Cardiac septum (tissue), 1 donor: ENCODE results near the gene TNFRSF25. TPM values are rescaled to one million over a fixed set of nuclear protein-coding genes. Genes with fewer than 3 reads are reported as not detected.

ENCODE experiments used
- DNase-seq: peaks from one replicate; pipeline ENCODE4 v3.0.0-alpha.2; 2020; ENCODE audit warnings: low spot score
- intact Hi-C: fragments of 100-400 bp; cut with DNase I; formaldehyde crosslinking; loops from one replicate; pipeline ENCODE4 v1.14.0; 2022
- long read RNA-seq: library from polyadenylated mRNA; unstranded; transcript quantifications from one replicate; pipeline ENCODE4 v2.0.0, GENCODE V29; 2021
- total RNA-seq: library from RNA; stranded (reverse); fragmentation: NEBNext Ultra II Directional; extraction: Animal tissue kit (Norgen Biotek cat#: 25700); gene quantifications from one replicate; pipeline ENCODE4 v1.2.1, GENCODE V29; 2021
- donor health status: DM: no; HTN: no; CAD: no.

TNFRSF25 gene, protein sequence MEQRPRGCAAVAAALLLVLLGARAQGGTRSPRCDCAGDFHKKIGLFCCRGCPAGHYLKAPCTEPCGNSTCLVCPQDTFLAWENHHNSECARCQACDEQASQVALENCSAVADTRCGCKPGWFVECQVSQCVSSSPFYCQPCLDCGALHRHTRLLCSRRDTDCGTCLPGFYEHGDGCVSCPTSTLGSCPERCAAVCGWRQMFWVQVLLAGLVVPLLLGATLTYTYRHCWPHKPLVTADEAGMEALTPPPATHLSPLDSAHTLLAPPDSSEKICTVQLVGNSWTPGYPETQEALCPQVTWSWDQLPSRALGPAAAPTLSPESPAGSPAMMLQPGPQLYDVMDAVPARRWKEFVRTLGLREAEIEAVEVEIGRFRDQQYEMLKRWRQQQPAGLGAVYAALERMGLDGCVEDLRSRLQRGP
- 8.5 TPM for total RNA-seq
- long read RNA-seq, partial matches to known transcripts: 5 of 12 reads
- long read RNA-seq, other reads (novel, unspliced or antisense): 3 of 12 reads

DNA sequence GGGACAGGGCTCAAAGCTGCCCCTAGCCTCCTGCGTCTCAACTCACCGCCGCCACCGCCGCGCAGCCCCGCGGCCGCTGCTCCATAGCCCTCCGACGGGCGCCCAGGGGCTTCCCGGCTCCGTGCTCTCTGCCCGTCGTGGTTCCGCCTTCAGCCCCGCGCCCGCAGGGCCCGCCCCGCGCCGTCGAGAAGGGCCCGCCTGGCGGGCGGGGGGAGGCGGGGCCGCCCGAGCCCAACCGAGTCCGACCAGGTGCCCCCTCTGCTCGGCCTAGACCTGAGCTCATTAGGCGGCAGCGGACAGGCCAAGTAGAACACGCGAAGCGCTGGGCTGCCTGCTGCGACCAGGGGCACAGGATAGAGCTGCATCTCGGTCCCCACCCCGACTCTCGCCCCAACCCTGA lies at the start of gene TNFRSF25:
TNFRSF25 (minus strand) TSS at position 151 of the 400 bp plus-strand sequence; CDS start at position 85, 66 bp downstream.
- intact Hi-C loops: no loop called here

DNA sequence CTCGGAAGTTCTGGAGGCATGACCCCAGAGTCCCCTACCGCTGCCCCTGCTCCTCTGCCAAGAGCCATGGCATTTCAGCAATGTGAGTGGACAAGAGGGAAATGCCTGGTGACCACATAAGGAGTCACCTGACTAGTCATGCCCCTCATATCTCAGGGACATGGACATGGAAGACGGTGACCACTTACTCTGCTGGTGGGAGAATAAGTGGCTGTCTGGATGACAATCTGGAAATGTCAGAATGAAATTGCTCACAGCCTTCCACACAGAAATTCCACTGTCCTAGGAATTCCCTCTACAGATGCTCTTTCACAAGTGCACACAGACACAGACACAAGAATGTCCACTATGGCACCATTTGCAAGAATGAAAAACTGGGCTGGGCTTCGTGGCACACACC lies 49.8 kb upstream of the TNFRSF25 start:
- DNase-seq: no peak
- intact Hi-C loops: no loop called here

More for the DNA sequence above, at the start of gene TNFRSF25:
- no peak for DNase-seq

DNA sequence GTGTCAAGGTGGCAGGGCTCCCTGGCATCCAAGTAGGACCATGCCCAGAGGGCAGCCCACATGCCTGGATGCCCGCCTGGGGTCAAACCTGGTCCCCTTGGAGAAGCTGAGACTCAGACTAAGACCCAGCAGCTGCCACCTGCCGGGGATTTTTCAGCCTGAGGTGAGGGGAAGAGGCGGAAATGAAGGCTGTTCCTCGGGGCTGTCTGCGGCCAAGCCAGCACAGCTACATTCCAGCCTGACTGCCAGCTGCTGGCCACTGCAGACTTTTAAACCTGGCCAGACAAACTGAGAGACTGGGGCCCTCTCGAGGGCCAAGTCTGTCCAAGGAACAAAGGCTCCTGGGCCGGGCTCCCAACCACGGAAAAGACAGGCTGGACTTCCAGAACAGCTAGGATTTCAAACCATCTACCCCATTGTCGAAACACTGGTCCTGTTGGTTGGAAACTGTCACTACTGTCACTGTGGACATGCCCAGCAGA lies 47.4 kb upstream of the TNFRSF25 start:
- peak; percentile 73 for DNase-seq
- intact Hi-C loops: no loop called here

DNA sequence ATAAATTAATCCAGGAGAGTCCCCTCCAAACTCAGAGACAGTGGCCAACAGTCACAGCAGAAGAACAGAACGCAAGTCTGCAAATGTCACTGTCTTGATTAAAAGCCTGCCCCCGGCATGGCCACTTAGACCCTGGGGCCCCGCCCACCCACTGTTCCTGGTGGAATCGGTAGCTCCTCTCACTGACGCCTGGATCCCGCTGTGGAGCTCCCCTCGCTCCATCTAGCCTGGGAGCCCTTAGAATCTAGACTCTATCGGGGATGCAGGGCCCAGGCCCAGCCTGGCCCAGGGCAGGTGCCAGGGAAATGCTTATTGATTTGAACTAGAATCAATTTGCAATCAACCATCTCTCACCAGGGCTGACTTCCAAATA lies 46.9 kb upstream of the TNFRSF25 start:
- no peak for DNase-seq

DNA sequence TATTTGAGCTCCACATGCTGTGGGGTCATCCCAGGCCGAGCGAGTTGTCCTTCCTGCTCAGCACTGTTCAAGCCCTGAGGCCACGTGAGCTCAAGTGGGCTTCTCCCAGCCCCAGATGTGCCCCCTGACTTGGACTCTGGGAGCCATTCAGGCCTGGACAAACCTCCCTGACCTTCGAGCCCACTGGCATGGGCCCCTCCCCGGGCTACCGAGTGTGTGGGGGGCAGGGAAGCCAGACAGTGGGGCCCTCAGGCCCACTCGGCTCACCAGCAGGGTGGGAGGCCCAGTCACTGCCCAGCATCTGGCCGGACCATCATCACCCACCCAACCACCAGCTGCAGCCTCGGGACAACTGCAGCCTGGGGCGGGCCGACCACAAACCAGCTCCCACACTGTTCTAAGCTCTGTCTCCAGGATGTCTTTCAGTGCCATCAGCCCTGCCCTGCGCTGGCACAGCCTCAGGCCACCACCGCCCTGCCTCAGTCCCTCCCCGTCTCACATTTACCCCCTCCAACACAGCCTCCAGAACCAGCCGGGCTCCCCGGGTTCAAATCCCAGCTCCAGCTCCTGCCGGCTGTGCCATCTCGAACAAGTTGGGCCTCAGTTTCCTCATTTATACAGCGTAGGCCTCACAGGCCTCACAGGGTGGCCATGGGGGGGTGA lies 46.4 kb upstream of the TNFRSF25 start:
- no peak for DNase-seq
- intact Hi-C loops: no loop called here

More for the DNA sequence above, 46.9 kb upstream of the TNFRSF25 start:
- intact Hi-C loops: no loop called here

DNA sequence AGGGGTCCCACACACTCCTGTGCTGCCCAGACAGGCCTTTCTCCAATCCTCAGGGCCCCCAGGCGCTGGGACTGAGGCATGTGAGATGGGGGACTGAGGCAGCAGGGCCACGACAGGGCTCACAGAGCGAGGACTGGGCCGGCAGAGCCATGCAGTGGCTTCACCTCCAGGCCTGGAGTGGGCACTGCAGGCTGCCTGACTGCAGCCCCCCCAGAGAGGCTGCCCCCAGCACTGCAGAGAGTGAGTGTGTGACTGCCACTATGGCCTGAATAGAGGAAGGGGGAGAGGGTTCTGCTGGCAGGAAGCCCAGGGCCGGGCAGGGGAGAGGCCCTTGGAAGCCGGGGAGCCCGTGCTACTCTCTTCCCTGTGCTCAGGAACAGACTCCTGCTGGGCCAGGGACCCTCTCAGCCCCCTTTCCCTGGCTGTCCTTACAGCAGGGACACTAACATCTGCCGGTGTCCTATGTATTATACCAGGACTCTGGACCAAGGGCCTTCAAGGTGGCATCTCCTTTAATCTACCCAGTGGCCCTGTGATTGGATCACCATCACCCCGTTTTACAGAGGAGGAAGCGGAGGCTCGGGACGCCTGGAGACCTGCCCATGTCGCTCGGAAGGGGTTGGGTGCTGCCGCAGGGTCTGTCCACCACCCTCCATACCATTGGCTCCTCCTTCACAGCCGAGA lies 45.7 kb upstream of the TNFRSF25 start:
- no peak for DNase-seq
- intact Hi-C loops: no loop called here

DNA sequence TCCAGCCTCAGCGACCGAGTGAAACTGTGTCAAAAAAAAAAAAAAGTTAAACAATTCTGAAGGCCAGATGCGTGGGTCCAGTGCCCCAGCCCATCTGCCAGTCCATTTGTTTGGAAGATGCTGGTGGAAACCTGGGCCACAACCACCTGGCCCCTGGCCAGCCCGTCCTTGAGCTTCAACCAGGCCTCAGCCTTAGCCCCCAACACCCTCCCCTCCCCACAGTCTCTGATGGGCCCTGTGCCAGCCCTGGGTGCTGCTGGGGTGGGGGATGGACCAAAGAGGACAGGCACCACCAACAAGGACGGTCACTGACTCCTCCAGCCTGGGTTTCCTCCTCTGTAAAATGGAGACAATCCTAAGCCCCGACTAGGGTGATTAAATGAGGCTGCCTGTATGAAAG lies 45.1 kb upstream of the TNFRSF25 start:
- DNase-seq: no peak
- intact Hi-C loops: no loop called here

DNA sequence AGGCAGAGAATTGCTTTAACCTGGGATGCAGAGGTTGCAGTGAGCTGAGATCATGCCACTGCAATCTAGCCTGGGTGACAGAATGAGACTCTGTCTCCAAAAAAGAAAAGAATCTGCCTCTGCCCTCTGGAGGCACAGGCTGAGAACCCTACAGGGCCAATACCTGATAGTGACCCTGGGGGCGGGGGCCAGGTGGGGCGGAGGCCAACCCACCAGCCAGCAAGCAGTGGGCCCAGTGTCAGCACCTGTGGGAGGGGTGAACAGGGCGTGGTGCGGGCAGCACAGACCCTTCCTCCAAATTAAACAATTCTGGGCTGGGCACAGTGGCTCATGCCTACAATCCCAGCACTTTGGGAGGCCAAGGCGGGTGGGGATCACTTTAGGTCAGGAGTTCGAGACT lies 44.5 kb upstream of the TNFRSF25 start:
- intact Hi-C loops: no loop called here

DNA sequence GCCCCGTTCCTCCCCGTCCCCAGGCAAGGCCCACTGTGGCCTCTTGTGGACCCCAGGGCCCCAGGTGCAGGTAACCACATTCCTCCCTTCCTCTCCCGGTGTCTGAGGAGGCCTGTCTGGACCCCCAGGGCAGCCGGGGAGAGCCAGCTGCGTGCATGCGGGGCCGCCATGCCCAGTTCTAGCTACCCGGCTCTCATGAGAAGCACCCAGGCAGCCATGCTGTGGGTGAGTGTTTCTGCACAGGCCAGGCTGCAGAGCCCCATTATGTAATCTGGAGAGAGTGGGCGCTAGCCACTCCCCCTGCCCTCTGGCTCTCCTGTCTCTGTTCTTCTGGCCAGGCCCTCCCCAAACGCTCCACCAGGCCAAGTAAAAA lies 43.9 kb upstream of the TNFRSF25 start:
- intact Hi-C loops: no loop called here
- peak; percentile 70 for DNase-seq

More for the DNA sequence above, 44.5 kb upstream of the TNFRSF25 start:
- no peak for DNase-seq

DNA sequence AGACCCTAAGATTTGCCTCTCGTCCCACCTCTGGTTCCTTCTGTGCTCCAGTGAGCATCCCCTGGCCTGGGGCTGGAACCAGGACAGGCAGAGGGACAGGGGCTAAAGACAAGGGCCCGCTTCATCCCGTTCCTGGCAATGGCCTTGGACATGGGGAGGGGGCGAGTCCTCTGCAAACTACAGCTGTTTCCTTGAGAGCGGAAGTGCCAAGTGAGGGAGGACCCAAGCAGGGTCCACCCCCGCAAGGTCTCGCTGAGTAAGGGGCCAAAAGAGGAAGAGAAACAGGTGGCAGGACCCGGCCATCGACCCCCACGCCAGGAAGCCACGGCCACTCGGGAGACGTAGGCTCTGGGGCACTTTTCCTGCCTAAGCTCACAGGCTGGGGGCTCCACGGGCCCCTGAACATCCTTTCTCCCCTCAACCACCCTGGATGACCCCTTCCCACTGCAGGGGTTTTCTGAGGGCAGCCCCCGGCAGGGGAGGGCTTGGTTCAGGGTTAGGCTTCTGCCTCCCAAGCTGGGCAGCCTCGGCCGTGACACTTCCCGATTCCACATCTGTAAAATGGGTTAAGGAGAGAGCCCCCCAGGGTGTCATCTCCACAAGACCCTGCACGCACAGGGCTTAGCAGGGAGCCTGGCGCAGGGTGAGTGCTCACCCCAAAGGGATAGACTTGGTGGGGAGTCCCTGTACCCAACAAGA lies 43.4 kb upstream of the TNFRSF25 start:
- peak; percentile 71 for DNase-seq
- intact Hi-C loops: no loop called here

DNA sequence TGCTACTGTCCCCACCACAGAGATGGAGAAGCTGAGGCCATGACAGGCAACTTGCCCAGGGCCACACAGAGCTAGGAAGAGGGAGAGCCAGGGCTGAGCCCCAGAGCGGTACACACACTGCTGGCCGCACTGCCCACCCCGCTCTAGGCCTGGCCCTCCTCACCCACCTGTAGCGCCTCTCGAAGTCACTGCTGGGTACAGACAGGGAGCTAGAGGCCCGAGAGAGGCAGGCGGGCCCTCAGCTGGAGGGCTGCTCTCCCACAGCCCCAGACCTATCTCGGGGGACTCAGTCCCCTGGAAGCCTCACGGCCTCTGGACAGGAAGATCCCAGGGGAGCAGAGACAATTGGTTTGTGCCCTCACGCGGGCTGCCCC lies 42.8 kb upstream of the TNFRSF25 start:
- no peak for DNase-seq
- intact Hi-C loops: no loop called here

DNA sequence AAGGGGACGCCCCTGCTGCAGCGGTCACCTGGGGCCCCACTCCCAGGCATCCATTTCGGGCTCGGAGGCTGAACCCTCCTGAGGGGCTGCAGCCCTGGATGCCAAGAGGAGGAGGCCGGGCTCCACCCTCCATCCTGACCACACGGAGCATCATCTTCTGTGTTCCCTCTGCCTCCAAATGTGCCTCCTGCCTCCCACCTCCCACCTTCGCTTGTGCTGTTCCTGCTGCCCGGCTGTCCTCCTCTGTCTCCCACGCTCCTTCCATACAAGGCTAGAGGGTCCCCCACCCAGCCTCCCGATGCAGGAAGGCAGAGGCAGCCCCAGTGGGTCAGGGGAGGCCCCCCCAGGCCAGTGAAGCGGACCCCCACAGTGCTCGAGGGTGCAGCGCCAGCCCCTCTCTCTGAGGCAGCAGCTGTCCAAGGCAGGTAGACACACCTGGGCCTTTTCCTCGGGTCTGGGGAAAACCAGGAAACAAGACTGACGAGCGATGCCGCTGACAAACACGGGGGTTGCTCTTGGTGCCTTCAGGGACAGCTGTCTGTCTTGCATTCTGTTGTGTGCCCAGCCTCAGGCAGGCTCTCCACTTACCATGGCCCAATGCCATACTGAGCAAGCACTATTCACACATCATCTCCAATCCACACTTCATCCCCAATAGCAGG lies 42.3 kb upstream of the TNFRSF25 start:
- intact Hi-C loops: no loop called here
- DNase-seq: no peak

DNA sequence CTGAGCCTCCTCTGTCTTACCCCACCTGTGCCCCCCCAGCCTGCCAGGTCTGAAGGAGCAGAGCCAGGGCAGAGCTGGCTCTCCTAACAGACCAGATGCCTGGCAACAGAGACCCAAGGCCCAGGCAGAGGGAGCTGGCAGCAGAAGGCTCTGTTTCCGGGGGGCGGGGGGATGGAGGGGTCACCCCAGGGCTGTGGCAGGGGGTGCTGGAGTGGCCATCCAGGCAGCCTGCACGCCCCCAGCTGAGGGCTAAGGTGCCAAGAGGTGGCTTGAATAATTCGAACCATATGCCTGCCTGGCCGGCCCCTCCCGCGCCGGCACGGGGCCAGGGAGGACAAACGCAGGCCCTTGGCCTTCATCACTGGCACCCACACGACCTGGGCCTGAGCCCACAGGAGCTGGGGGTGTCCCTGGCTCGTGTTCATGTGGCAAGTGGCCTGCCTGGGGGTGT lies 41.5 kb upstream of the TNFRSF25 start:
- intact Hi-C loops: no loop called here
- DNase-seq: no peak

DNA sequence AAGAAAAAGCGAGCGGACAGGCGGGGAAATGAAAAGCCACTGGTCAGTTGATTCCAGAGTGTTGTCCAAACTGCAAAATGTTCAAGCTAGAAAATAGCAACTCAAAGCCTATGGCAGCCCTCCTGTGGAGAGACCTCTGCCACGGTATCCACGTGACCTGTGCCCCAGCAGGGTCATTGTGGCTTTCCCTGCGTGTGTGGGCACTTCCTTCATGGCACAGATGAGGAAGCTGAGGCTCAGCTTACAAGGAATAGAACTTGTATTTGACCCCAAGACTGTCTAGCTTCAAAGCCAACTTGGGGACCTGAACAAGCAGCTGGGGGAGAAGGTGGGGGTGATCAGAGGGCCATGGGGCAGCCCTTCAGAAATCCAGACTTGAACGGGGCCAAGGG lies 41.1 kb upstream of the TNFRSF25 start:
- peak; percentile 73 for DNase-seq
- intact Hi-C loops: no loop called here

DNA sequence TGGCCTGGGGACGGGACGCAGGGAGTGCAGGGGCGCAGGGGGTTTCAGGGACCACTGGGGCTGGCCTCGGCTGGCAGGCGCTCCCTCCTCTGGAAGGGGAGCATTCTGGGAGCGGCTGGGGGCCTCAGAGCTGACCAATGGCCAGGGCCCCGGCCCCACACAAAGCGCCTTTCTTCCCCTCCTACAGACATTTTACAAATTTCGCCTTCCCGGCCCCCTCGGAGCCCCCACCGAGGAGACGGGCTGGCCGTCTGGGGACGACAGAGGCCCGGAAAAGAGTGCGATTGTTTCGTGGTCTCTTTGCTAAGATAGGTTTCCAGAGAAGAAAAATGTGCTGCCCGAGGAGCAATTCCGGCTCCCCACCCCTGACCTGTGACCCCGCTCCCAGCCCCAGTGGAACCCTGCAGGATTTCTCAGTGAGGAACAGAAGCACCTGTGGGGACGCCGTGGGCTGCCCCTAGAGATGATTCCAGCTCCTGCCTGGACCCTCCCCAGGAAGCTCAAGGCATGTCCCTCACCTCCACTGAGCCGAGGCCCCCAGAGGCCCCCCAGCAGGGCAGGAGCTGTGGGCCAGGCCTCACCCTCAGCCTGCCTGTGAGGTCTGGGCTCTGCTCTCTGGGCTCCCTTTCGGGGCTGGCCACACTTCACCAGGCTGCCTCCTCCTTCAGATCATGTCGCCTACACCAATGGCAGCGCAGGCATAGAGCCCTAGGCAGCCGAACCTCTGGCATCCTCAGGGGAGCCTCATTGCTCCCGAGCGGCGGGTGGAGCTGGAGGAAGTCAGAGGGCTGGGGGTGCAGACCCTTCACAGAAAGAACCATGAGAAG lies 40.5 kb upstream of the TNFRSF25 start:
- intact Hi-C loops: no loop called here
- DNase-seq: peak; percentile 73

DNA sequence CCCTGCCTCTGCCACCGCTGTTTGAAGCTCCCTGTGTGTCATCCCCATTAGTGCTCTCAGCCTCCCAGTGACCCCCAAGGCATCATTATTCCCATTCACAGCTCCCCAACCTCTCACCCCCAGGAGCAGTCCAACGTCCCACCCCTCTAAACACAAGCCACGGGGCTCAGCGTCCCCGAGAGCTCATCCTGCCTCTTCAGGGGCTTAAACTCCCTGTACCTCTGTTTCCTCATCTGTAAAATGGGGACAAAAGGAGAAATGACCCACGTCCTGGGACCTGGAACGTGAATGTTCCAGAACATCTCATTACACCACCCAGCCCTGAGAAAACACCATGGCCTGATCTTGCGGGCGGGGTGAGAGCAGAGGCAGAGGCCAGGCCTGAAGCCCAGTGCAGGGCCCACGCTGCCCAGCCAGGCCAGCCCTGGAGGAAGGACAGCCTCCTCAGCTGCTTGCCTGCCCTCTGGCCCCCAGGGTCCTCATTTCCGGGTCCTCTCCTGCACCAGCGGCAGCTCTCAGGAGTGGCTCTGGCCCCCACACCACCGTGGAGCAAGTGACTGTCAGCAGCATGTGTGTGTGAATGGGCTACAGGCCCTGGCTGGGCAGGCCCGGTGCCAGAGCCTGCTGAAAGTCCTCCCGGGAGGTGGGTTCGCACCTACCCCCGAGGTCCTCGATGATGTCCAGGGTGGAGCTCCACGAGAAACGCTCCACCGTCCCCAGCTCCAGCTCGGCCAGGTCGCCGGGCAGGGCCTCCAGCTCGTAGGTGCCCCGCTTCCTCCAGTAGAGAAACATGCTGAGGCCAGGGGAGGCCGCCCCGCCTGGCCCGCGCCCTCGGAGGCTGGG lies 39.6 kb upstream of the TNFRSF25 start:
- DNase-seq: no peak
- intact Hi-C loops: no loop called here

DNA sequence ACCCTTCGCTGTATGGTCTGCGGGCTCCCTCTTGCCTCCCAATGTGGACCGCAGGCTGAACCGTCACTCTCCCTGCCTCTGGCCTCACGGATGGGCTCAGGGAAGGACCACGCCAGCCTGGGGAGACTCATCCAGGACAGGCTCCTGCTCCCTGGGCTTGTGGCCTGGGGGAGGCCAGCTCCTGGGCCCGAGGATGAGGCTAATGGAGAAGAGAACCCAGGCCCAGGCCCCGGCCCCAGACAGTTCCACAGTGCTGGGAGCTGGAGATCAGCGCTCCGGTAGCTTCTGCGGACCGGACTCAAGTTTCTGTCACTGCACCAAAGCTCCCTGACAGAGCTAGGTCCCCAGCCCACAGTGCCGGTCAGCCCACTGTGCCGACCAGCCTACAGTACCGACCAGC lies 38.9 kb upstream of the TNFRSF25 start:
- DNase-seq: no peak
- intact Hi-C loops: no loop called here
